LoVo (cell line): ENCODE measurements around the gene ATXN8OS.
"Not testable (repeated sequence)": the region's sequence is repeated elsewhere in the genome, so short reads cannot be mapped to it uniquely, and the experiment has no call there.

ENCODE experiments used
- DNase-seq: peaks from one replicate; pipeline ENCODE4 v3.0.0-alpha.2; 2016; ENCODE audit warnings: low spot score

ATXN8OS gene

GRCh38 chr13:70107498-70108281 is at the start of gene ATXN8OS:
Gene ATXN8OS (plus strand): TSS chr13:70107826.
- DNase-seq, result no peak

GRCh38 chr13:70080012-70080411 is 27.6 kb upstream of the ATXN8OS start:
- no peak for DNase-seq

- no peak for DNase-seq
Measured at GRCh38 chr13:70087247-70087646, 20.4 kb upstream of the ATXN8OS start.

GRCh38 chr13:70088926-70089325 is 18.7 kb upstream of the ATXN8OS start:
- DNase-seq, result no peak

GRCh38 chr13:70090036-70090723 is 17.4 kb upstream of the ATXN8OS start:
- no peak for DNase-seq

- no peak for DNase-seq
Measured at GRCh38 chr13:70098669-70099068, 9.0 kb upstream of the ATXN8OS start.

- DNase-seq, result no peak
Measured at GRCh38 chr13:70104481-70104880, 3.1 kb upstream of the ATXN8OS start.

- no peak for DNase-seq
Measured at GRCh38 chr13:70107125-70107497, 515 bp upstream of the ATXN8OS start.

- no peak for DNase-seq
Measured at GRCh38 chr13:70108356-70109105, 905 bp downstream of the ATXN8OS start, which contains the start of gene KLHL1. Gene KLHL1 (minus strand): TSS chr13:70108452. CDS start chr13:70107699, 753 bp downstream.

- no peak for DNase-seq
Measured at GRCh38 chr13:70117338-70117905, 9.8 kb downstream of the ATXN8OS start.

GRCh38 chr13:70125693-70126092 is 18.1 kb downstream of the ATXN8OS start:
- DNase-seq, result no peak

- DNase-seq, result no peak
Measured at GRCh38 chr13:70128098-70128497, 20.5 kb downstream of the ATXN8OS start.

- not testable (repeated sequence) for DNase-seq
Measured at GRCh38 chr13:70142658-70143057, 35.0 kb downstream of the ATXN8OS start.

GRCh38 chr13:70162141-70162540 is 54.5 kb downstream of the ATXN8OS start:
- DNase-seq, result no peak

- DNase-seq, result no peak
Measured at GRCh38 chr13:70170689-70171088, 63.1 kb downstream of the ATXN8OS start.

GRCh38 chr13:70171151-70171550 is 63.5 kb downstream of the ATXN8OS start:
- no peak for DNase-seq

GRCh38 chr13:70172946-70173597 is 65.4 kb downstream of the ATXN8OS start:
- no peak for DNase-seq

GRCh38 chr13:70173598-70173959 is 66.0 kb downstream of the ATXN8OS start:
- DNase-seq, result no peak

- no peak for DNase-seq
Measured at GRCh38 chr13:70178346-70178745, 70.7 kb downstream of the ATXN8OS start.
